HEK293T (cell line): Measurements from ENCODE around the gene CNTNAP1.

Experiments used
- BHLHE40 ChIP-seq: fragments of 450-650 bp; IDR thresholded peaks from 2 replicates; pipeline ENCODE4 v1.6.1; 2016; ENCODE audit warnings: mild to moderate bottlenecking, moderate library complexity, borderline replicate concordance
- ELF4 ChIP-seq: fragments of 450-650 bp; IDR thresholded peaks from 2 replicates; pipeline ENCODE4 v1.6.1; 2017; ENCODE audit warnings: antibody characterized with exemption
- FOXM1 ChIP-seq: fragments of 450-650 bp; IDR thresholded peaks from 2 replicates; pipeline ENCODE4 v1.6.1; 2017; ENCODE audit warnings: mild to moderate bottlenecking, borderline replicate concordance
- PKNOX1 ChIP-seq: fragments of 450-650 bp; IDR thresholded peaks from 2 replicates; pipeline ENCODE4 v1.6.1; 2016
- TARDBP ChIP-seq: fragments of 450-650 bp; IDR thresholded peaks from 2 replicates; pipeline ENCODE4 v1.6.1; 2016

GRCh38 chr17:42704490-42704836, 22.1 kb downstream of the CNTNAP1 start:
- TF ChIP-seq TARDBP (no peak), ELF4 (no peak), FOXM1 (no peak), BHLHE40 (no peak), PKNOX1 (no peak)
